Neuronal stem cell (in vitro differentiated cells): ENCODE data around the gene FALEC.

Source experiments
- DNase-seq: peaks from one replicate; pipeline ENCODE4 v3.0.0-alpha.2; 2013; ENCODE audit warnings: low spot score
- H2AFZ ChIP-seq: one replicate; pipeline ENCODE4 v1.6.1; 2013; ENCODE audit warnings: mild to moderate bottlenecking, low read length, inconsistent platforms
- H2AK5ac ChIP-seq: 2 replicates; pipeline ENCODE4 v1.6.1; 2013; ENCODE audit warnings: low read depth, mild to moderate bottlenecking, inconsistent platforms, low read length, moderate library complexity, mixed read lengths
- H2BK120ac ChIP-seq: 2 replicates; pipeline ENCODE4 v1.6.1; 2013; ENCODE audit warnings: low read depth, mild to moderate bottlenecking, inconsistent platforms, low read length, moderate library complexity, mixed read lengths
- H2BK12ac ChIP-seq: one replicate; pipeline ENCODE4 v1.6.1; 2013; ENCODE audit warnings: low read length, inconsistent platforms
- H2BK15ac ChIP-seq: 2 replicates; pipeline ENCODE4 v1.6.1; 2013; ENCODE audit warnings: mild to moderate bottlenecking, low read length, inconsistent platforms, mixed read lengths
- H2BK5ac ChIP-seq: one replicate; pipeline ENCODE4 v1.6.1; 2013; ENCODE audit warnings: inconsistent platforms, mild to moderate bottlenecking, low read length, moderate library complexity
- H3K14ac ChIP-seq: one replicate; pipeline ENCODE4 v1.6.1; 2013; ENCODE audit warnings: low read length, inconsistent platforms
- H3K18ac ChIP-seq: 2 replicates; pipeline ENCODE4 v1.6.1; 2013; ENCODE audit warnings: low read length, inconsistent platforms
- H3K23ac ChIP-seq: 2 replicates; pipeline ENCODE4 v1.6.1; 2013; ENCODE audit warnings: low read depth, mild to moderate bottlenecking, mixed read lengths, low read length, inconsistent platforms; ENCODE audit not compliant: poor library complexity
- H3K27ac ChIP-seq: replicated peaks from 3 replicates; pipeline ENCODE4 v1.5.1; 2013; ENCODE audit warnings: low read length, inconsistent platforms
- H3K27me3 ChIP-seq, 3 experiments: 2 replicates each; pipeline ENCODE4 v1.6.1; 2013; ENCODE audit warnings: low read length in 3 of 3, mild to moderate bottlenecking in 2 of 3, inconsistent platforms in 1 of 3, low read depth in 1 of 3, mixed read lengths in 1 of 3, moderate library complexity in 1 of 3; ENCODE audit not compliant: control insufficient read depth in 3 of 3, insufficient read depth in 3 of 3
- H3K36me3 ChIP-seq, 2 donors: replicated peaks in 1 of 2; 2 replicates each; pipeline ENCODE4 v1.6.1; 2013; ENCODE audit warnings: low read length in 2 of 2; ENCODE audit not compliant: control insufficient read depth in 2 of 2, insufficient read depth in 2 of 2
- H3K4ac ChIP-seq: 2 replicates; pipeline ENCODE4 v1.6.1; 2013; ENCODE audit warnings: inconsistent platforms, mild to moderate bottlenecking, low read length, moderate library complexity
- H3K4me1 ChIP-seq, 2 donors: 1 replicate in 1 of 2; 2 replicates in 1 of 2; pipeline ENCODE4 v1.6.1; 2013; ENCODE audit warnings: low read length in 2 of 2, low read depth in 1 of 2; ENCODE audit not compliant: control insufficient read depth in 2 of 2, insufficient read depth in 1 of 2
- H3K4me2 ChIP-seq: one replicate; pipeline ENCODE4 v1.6.1; 2013; ENCODE audit warnings: mild to moderate bottlenecking, low read length, inconsistent platforms; ENCODE audit not compliant: insufficient read depth, poor library complexity, severe bottlenecking
- H3K4me3 ChIP-seq, 2 donors: 2 replicates each; pipeline ENCODE4 v1.5.1; 2013; ENCODE audit warnings: low read length in 2 of 2, mild to moderate bottlenecking in 2 of 2, inconsistent platforms in 1 of 2, moderate library complexity in 1 of 2
- H3K79me1 ChIP-seq: one replicate; pipeline ENCODE4 v1.6.1; 2013; ENCODE audit warnings: low read depth, mild to moderate bottlenecking, inconsistent platforms, low read length, moderate library complexity
- H3K9ac ChIP-seq: one replicate; pipeline ENCODE4 v1.6.1; 2013; ENCODE audit warnings: mild to moderate bottlenecking, low read depth, low read length, inconsistent platforms; ENCODE audit not compliant: poor library complexity
- H3K9me3 ChIP-seq, 2 donors: replicated peaks in 1 of 2; 2 replicates each; pipeline versions ENCODE3 to v1.6.1; 2013; ENCODE audit warnings: low read length in 2 of 2, mild to moderate bottlenecking in 2 of 2, inconsistent platforms in 1 of 2, low read depth in 1 of 2, mixed read lengths in 1 of 2, moderate library complexity in 1 of 2; ENCODE audit not compliant: control insufficient read depth in 2 of 2, insufficient read depth in 1 of 2
- H4K8ac ChIP-seq: one replicate; pipeline ENCODE4 v1.6.1; 2013; ENCODE audit warnings: low read depth, mild to moderate bottlenecking, inconsistent platforms, low read length, moderate library complexity
- H4K91ac ChIP-seq: one replicate; pipeline ENCODE4 v1.6.1; 2013; ENCODE audit warnings: low read length, low read depth, mild to moderate bottlenecking, inconsistent platforms; ENCODE audit not compliant: poor library complexity
- WGBS, 2 donors: extraction: QIAGEN DNeasy Blood & Tissue Kit; methylation state at CpG; one replicate each; pipeline ENCODE4 v1.1.7; 2013; ENCODE audit warnings: missing lambda C conversion rate in 2 of 2, mixed read lengths in 1 of 2; ENCODE audit not compliant: insufficient read length in 2 of 2, insufficient replicate concordance in 1 of 2; ENCODE audit errors: extremely low coverage in 2 of 2; 5-methylcytosine and 5-hydroxymethylcytosine counted together

Gene FALEC

GRCh38 chr1:150477733-150478132 is 37.8 kb upstream of the FALEC start:
- Histone ChIP-seq H2AFZ (no peak overlapping the region), H3K9ac (no peak overlapping the region), H3K4me3 (no peak overlapping the region), H2BK5ac (no peak overlapping the region), H2BK120ac (no peak overlapping the region), H3K27ac (no peak overlapping the region), H3K4ac (no peak overlapping the region), H2BK12ac (no peak overlapping the region), H3K18ac (no peak overlapping the region), H4K91ac (no peak overlapping the region), H4K8ac (no peak overlapping the region), H3K23ac (no peak overlapping the region), H3K4me2 (no peak overlapping the region), H3K9me3 (no peaks in the 10 kb centered on the region), H3K27me3 (peaks cover 0 to 2% (median 0%) of the 10 kb centered on the region in 3 experiments), H3K79me1 (peaks cover 1% of the 10 kb centered on the region), H3K4me1 (no peaks in the 10 kb centered on the region), H3K36me3 (peaks cover 4 to 13% of the 10 kb centered on the region in 2 donors), H2BK15ac (no peak overlapping the region), H2AK5ac (no peak overlapping the region), H3K14ac (no peak overlapping the region)
- DNase-seq: no peak
- WGBS, 2 donors: no CpG with 5 or more reads among the region's 4 CpGs

GRCh38 chr1:150479370-150479769 is 36.2 kb upstream of the FALEC start:
- WGBS, 2 donors: no CpG with 5 or more reads among the region's 4 CpGs
- Histone ChIP-seq H3K79me1 (no peaks in the 10 kb centered on the region), H3K9ac (no peak overlapping the region), H3K4me1 (no peaks in the 10 kb centered on the region), H3K4me2 (no peak overlapping the region), H3K14ac (no peak overlapping the region), H3K4me3 (no peak overlapping the region), H3K4ac (no peak overlapping the region), H2BK12ac (no peak overlapping the region), H3K27me3 (peaks cover 0 to 2% (median 0%) of the 10 kb centered on the region in 3 experiments), H3K27ac (no peak overlapping the region), H2AK5ac (no peak overlapping the region), H3K36me3 (peaks cover 0 to 2% of the 10 kb centered on the region in 2 donors), H2AFZ (no peak overlapping the region), H2BK5ac (no peak overlapping the region), H3K9me3 (no peaks in the 10 kb centered on the region), H4K91ac (no peak overlapping the region), H2BK120ac (no peak overlapping the region), H2BK15ac (no peak overlapping the region), H4K8ac (no peak overlapping the region), H3K18ac (no peak overlapping the region), H3K23ac (no peak overlapping the region)
- DNase-seq: no peak

- Histone ChIP-seq H3K18ac (no peak overlapping the region), H3K4ac (no peak overlapping the region), H4K8ac (no peak overlapping the region), H3K27ac (no peak overlapping the region), H3K27me3 (peaks cover 0 to 2% (median 0%) of the 10 kb centered on the region in 3 experiments), H3K4me1 (no peaks in the 10 kb centered on the region), H2AK5ac (no peak overlapping the region), H2BK15ac (no peak overlapping the region), H3K14ac (no peak overlapping the region), H3K4me3 (no peak overlapping the region), H4K91ac (no peak overlapping the region), H3K9ac (no peak overlapping the region), H2BK120ac (no peak overlapping the region), H2BK5ac (no peak overlapping the region), H3K9me3 (no peaks in the 10 kb centered on the region), H2BK12ac (no peak overlapping the region), H2AFZ (no peak overlapping the region), H3K4me2 (no peak overlapping the region), H3K36me3 (peaks cover 0 to 2% of the 10 kb centered on the region in 2 donors), H3K79me1 (no peaks in the 10 kb centered on the region), H3K23ac (no peak overlapping the region)
- WGBS, 2 donors: no CpG with 5 or more reads among the region's 2 CpGs
- no peak for DNase-seq
These were observed 35.6 kb upstream of the FALEC start for GRCh38 chr1:150479927-150480352.

GRCh38 chr1:150484431-150484830 is 31.1 kb upstream of the FALEC start:
- no peak overlapping the region for H3K4me2 ChIP-seq
- no peak overlapping the region for H4K8ac ChIP-seq
- peaks cover 2% of the 10 kb centered on the region in 2 donors for H3K4me1 ChIP-seq
- no peak overlapping the region for H3K4ac ChIP-seq
- H3K18ac ChIP-seq: no peak overlapping the region
- peak overlapping the region; percentile 42 for H2AFZ ChIP-seq
- H3K9ac ChIP-seq: no peak overlapping the region
- H3K9me3 ChIP-seq: no peaks in the 10 kb centered on the region
- no peak for DNase-seq
- H3K36me3 ChIP-seq: peaks cover 2 to 11% of the 10 kb centered on the region in 2 donors
- H3K4me3 ChIP-seq: no peak overlapping the region
- H2BK120ac ChIP-seq: no peak overlapping the region
- H2AK5ac ChIP-seq: no peak overlapping the region
- H3K23ac ChIP-seq: no peak overlapping the region
- no peak overlapping the region for H2BK5ac ChIP-seq
- H3K27ac ChIP-seq: no peak overlapping the region
- H2BK12ac ChIP-seq: no peak overlapping the region
- no peak overlapping the region for H2BK15ac ChIP-seq
- H3K14ac ChIP-seq: no peak overlapping the region
- WGBS, 2 donors: no CpG with 5 or more reads among the region's 5 CpGs
- no peak overlapping the region for H4K91ac ChIP-seq
- peaks cover 2% of the 10 kb centered on the region for H3K79me1 ChIP-seq
- H3K27me3 ChIP-seq: no peaks in the 10 kb centered on the region
